ENCODE results near the gene ZNF473. TPM values are rescaled to one million over a fixed set of nuclear protein-coding genes. Genes with fewer than 3 reads are reported as not detected.
"Not testable (repeated sequence)": the region's sequence is repeated elsewhere in the genome, so short reads cannot be mapped to it uniquely, and the experiment has no call there.

ZNF473 gene
- total and polyA plus RNA-seq, 2 experiments from 2014 or later: 3.3 to 18.9 TPM

DNA sequence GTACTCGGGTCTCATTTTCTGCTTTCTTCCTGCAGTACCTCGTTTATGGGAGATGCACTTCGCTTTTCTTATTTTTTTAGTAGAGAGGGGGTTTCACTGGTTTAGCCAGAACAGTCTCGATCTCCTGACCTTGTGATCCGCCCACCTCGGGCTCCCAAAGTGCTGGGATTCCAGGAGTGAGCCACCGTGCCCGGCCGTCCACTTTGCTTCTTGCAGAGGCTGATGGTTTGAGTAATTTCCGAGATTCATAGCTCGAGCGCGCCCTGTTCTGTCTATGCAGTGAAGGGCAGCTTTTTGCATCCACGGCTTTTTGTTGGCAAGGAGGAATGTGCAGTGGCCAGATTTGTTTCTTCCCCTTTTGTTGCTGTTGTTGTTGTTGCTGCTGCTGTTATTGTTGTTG lies 73.1 kb downstream of the ZNF473 start:
- H3K36me3 ChIP-seq (ENCODE audit: insufficient read depth); H3K4me3 ChIP-seq; H3K9me3 Mint-ChIP-seq; H3K4me2 ChIP-seq; H3K27me3 Mint-ChIP-seq (ENCODE audit: insufficient read depth, low read depth, poor library complexity); H2AFZ ChIP-seq; H3K9me2 ChIP-seq (ENCODE audit: insufficient read depth); H3K4me1 ChIP-seq (ENCODE audit: insufficient read depth); ATAC-seq; H3K36me3 Mint-ChIP-seq (ENCODE audit: low read depth); H3K79me2 ChIP-seq (replicated peaks; ENCODE audit: insufficient read depth); DNase-seq (ENCODE audit: low spot score); H3K27ac Mint-ChIP-seq; H3K4me1 Mint-ChIP-seq; H4K20me1 ChIP-seq (replicated peaks; ENCODE audit: insufficient read depth); H3K27ac ChIP-seq (ENCODE audit: low read depth); H3F3A ChIP-seq (replicated peaks; ENCODE audit: low read depth); H3K27me3 ChIP-seq (ENCODE audit: insufficient read depth); H3K4me3 Mint-ChIP-seq: not testable (repeated sequence)

DNA sequence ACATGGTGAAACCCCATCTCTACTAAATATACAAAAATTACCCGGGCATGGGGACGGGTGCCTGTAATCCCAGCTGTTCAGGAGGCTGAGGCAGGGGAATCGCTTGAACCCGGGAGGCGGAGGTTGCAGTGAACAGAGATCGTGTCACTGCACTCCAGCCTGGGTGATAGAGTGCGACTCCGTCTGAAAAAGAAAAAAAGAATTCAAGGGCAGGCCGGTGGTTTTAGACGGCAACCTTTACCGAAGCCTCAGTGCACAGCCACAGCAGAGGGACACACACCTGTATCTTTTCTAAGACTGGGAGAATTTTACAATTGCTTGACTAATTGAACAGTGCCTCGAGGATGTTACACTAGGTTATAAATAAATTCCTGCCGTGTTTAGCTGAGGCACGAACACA lies 73.9 kb downstream of the ZNF473 start:
- not testable (repeated sequence) for H3K79me2 ChIP-seq (replicated peaks; ENCODE audit: insufficient read depth); H2AFZ ChIP-seq; H3K36me3 ChIP-seq (ENCODE audit: insufficient read depth); H3K4me3 Mint-ChIP-seq; H3F3A ChIP-seq (replicated peaks; ENCODE audit: low read depth); H3K27me3 ChIP-seq (ENCODE audit: insufficient read depth); DNase-seq (ENCODE audit: low spot score); H3K27ac Mint-ChIP-seq; H3K9me3 Mint-ChIP-seq; H4K20me1 ChIP-seq (replicated peaks; ENCODE audit: insufficient read depth); H3K36me3 Mint-ChIP-seq (ENCODE audit: low read depth); H3K4me2 ChIP-seq; H3K27ac ChIP-seq (ENCODE audit: low read depth); H3K4me1 Mint-ChIP-seq; H3K9me2 ChIP-seq (ENCODE audit: insufficient read depth); ATAC-seq; H3K4me1 ChIP-seq (ENCODE audit: insufficient read depth); H3K27me3 Mint-ChIP-seq (ENCODE audit: insufficient read depth, low read depth, poor library complexity); H3K4me3 ChIP-seq

DNA sequence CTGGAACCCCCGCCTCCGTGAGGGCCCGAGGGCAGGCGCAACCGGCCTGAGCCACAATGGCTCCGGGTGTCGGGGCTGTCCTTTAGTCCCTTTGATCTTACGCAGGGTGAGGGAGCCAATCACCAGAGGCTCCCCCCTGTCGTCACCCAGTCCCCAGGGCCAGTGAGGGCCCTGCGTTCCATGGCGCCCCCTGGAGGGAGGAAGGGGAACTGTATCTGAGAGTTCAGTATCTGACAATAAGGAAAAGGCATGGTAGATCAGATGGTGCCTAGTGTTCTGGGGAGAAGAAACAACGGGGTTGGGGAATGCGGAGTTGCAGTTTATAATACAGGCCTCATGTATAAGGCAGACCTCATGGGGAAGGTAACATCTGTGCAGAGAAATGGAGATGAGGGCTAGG lies 75.1 kb downstream of the ZNF473 start:
- H3K27ac Mint-ChIP-seq; H3K27me3 ChIP-seq (ENCODE audit: insufficient read depth); H3F3A ChIP-seq (replicated peaks; ENCODE audit: low read depth); H3K27me3 Mint-ChIP-seq (ENCODE audit: insufficient read depth, low read depth, poor library complexity); H3K27ac ChIP-seq (ENCODE audit: low read depth); H3K79me2 ChIP-seq (replicated peaks; ENCODE audit: insufficient read depth); H3K9me3 Mint-ChIP-seq; H3K4me3 ChIP-seq; H3K9me2 ChIP-seq (ENCODE audit: insufficient read depth); H3K36me3 Mint-ChIP-seq (ENCODE audit: low read depth); H4K20me1 ChIP-seq (replicated peaks; ENCODE audit: insufficient read depth); ATAC-seq; H3K36me3 ChIP-seq (ENCODE audit: insufficient read depth); DNase-seq (ENCODE audit: low spot score); H3K4me1 Mint-ChIP-seq; H3K4me3 Mint-ChIP-seq; H3K4me1 ChIP-seq (ENCODE audit: insufficient read depth); H3K4me2 ChIP-seq; H2AFZ ChIP-seq: not testable (repeated sequence)

Other genes with a start within 250 kb of the ZNF473 start
- 25.7 and 34.8 TPM in 2 replicates for gene FUZ, start 212.7 kb upstream of the ZNF473 start, total RNA-seq (2014; rRNA removed; shearing (Covaris generic))
- gene FUZ, start 212.7 kb upstream of the ZNF473 start, polyA plus RNA-seq (2016; fragmentation: Nextera tagmentation; extraction: Ambion mirVana): 24.3 TPM in 2 replicates
- gene MED25, start 207.7 kb upstream of the ZNF473 start, total RNA-seq (2014; rRNA removed; shearing (Covaris generic)): 47.1 and 58.6 TPM in 2 replicates
- gene MED25, start 207.7 kb upstream of the ZNF473 start, polyA plus RNA-seq (2016; fragmentation: Nextera tagmentation; extraction: Ambion mirVana): 45.6 and 46.4 TPM in 2 replicates
- gene PTOV1, start 174.8 kb upstream of the ZNF473 start, total RNA-seq (2014; rRNA removed; shearing (Covaris generic)): 194 and 209 TPM in 2 replicates
- 188 and 225 TPM in 2 replicates for gene PTOV1, start 174.8 kb upstream of the ZNF473 start, polyA plus RNA-seq (2016; fragmentation: Nextera tagmentation; extraction: Ambion mirVana)
- gene PNKP, start 158.4 kb upstream of the ZNF473 start, total RNA-seq (2014; rRNA removed; shearing (Covaris generic)): 81.4 and 99.6 TPM in 2 replicates
- 109 and 112 TPM in 2 replicates for gene PNKP, start 158.4 kb upstream of the ZNF473 start, polyA plus RNA-seq (2016; fragmentation: Nextera tagmentation; extraction: Ambion mirVana)
- 15.7 and 21.5 TPM in 2 replicates for gene AKT1S1, start 148.7 kb upstream of the ZNF473 start, total RNA-seq (2014; rRNA removed; shearing (Covaris generic))
- gene AKT1S1, start 148.7 kb upstream of the ZNF473 start, polyA plus RNA-seq (2016; fragmentation: Nextera tagmentation; extraction: Ambion mirVana): 28.0 and 28.6 TPM in 2 replicates
- gene TBC1D17, start 148.3 kb upstream of the ZNF473 start, total RNA-seq (2014; rRNA removed; shearing (Covaris generic)): 12.1 and 19.3 TPM in 2 replicates
- gene TBC1D17, start 148.3 kb upstream of the ZNF473 start, polyA plus RNA-seq (2016; fragmentation: Nextera tagmentation; extraction: Ambion mirVana): 39.5 and 43.1 TPM in 2 replicates
- 0.50 and 0.69 TPM in 2 replicates for gene IL4I1, start 129.1 kb upstream of the ZNF473 start, total RNA-seq (2014; rRNA removed; shearing (Covaris generic))
- gene IL4I1, start 129.1 kb upstream of the ZNF473 start, polyA plus RNA-seq (2016; fragmentation: Nextera tagmentation; extraction: Ambion mirVana): 0.57 and 0.60 TPM in 2 replicates
- 7.4 and 8.2 TPM in 2 replicates for gene ATF5, start 96.8 kb upstream of the ZNF473 start, total RNA-seq (2014; rRNA removed; shearing (Covaris generic))
- 9.6 and 10.3 TPM in 2 replicates for gene ATF5, start 96.8 kb upstream of the ZNF473 start, polyA plus RNA-seq (2016; fragmentation: Nextera tagmentation; extraction: Ambion mirVana)
- 87.7 and 99.4 TPM in 2 replicates for gene NUP62, start 96.5 kb upstream of the ZNF473 start, total RNA-seq (2014; rRNA removed; shearing (Covaris generic))
- gene NUP62, start 96.5 kb upstream of the ZNF473 start, polyA plus RNA-seq (2016; fragmentation: Nextera tagmentation; extraction: Ambion mirVana): 54.0 and 55.5 TPM in 2 replicates
- not detected in 2 replicates for gene SIGLEC11, start 64.8 kb upstream of the ZNF473 start, total RNA-seq (2014; rRNA removed; shearing (Covaris generic))
- not detected in 2 replicates for gene SIGLEC11, start 64.8 kb upstream of the ZNF473 start, polyA plus RNA-seq (2016; fragmentation: Nextera tagmentation; extraction: Ambion mirVana)
- gene VRK3, start 633 bp upstream of the ZNF473 start, total RNA-seq (2014; rRNA removed; shearing (Covaris generic)): 20.4 and 29.1 TPM in 2 replicates
- 17.4 and 19.2 TPM in 2 replicates for gene VRK3, start 633 bp upstream of the ZNF473 start, polyA plus RNA-seq (2016; fragmentation: Nextera tagmentation; extraction: Ambion mirVana)
- gene IZUMO2, start 137.3 kb downstream of the ZNF473 start, total RNA-seq (2014; rRNA removed; shearing (Covaris generic)): 3.1 TPM in 1 of 2 replicates, not detected in the other
- gene IZUMO2, start 137.3 kb downstream of the ZNF473 start, polyA plus RNA-seq (2016; fragmentation: Nextera tagmentation; extraction: Ambion mirVana): 5.0 and 6.2 TPM in 2 replicates
- 25.5 and 27.3 TPM in 2 replicates for gene MYH14, start 177.6 kb downstream of the ZNF473 start, total RNA-seq (2014; rRNA removed; shearing (Covaris generic))
- 27.5 and 29.1 TPM in 2 replicates for gene MYH14, start 177.6 kb downstream of the ZNF473 start, polyA plus RNA-seq (2016; fragmentation: Nextera tagmentation; extraction: Ambion mirVana)